Measurements from ENCODE around the gene BACH2. TPM values are rescaled to one million over a fixed set of nuclear protein-coding genes. Genes with fewer than 3 reads are reported as not detected.

Gene BACH2
- polyA plus RNA-seq, 1 of the 3 experiments (the other 2 are of a cell fraction) = 0.46 TPM

DNA sequence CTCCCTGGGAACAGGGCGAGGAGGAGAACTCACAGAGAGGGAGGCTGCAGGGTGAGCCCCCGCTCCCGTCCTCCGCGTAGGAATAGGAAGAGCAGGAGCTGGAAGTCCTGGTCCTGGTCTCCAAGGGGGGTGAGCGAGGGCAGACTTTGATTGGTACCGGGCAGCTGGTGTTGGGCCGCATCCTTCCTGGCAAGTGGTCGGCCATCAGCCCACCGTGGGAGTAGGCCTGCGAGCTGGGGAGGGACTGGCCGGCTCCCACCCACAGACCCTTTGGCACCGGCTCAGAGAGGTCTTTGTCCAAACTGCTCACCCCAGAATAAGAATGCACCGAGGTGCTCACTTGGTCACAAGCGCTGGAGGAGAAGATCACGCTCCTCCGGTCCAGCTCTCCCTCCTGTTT, 346.2 kb downstream of the BACH2 start:
- ChIA-PET CTCF (interaction anchor here (0.5 to 3.9 kb wide), 5 partner anchors 10 to 529 kb away, joined by 3 to 22 read pairs (median 7); no protein-coding TSS in a partner anchor), POLR2A (no interaction called here)
- H3K4me3 ChIP-seq (ENCODE audit: low read depth in 2 of 2, low read length in 1 of 2) = no peak overlapping the region
- TF ChIP-seq, protein P1, sequence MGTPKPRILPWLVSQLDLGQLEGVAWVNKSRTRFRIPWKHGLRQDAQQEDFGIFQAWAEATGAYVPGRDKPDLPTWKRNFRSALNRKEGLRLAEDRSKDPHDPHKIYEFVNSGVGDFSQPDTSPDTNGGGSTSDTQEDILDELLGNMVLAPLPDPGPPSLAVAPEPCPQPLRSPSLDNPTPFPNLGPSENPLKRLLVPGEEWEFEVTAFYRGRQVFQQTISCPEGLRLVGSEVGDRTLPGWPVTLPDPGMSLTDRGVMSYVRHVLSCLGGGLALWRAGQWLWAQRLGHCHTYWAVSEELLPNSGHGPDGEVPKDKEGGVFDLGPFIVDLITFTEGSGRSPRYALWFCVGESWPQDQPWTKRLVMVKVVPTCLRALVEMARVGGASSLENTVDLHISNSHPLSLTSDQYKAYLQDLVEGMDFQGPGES (IDR thresholded peaks at IDR 0.05; ENCODE audit: low read depth, low read length) = no peak
- TF ChIP-seq, protein P2, sequence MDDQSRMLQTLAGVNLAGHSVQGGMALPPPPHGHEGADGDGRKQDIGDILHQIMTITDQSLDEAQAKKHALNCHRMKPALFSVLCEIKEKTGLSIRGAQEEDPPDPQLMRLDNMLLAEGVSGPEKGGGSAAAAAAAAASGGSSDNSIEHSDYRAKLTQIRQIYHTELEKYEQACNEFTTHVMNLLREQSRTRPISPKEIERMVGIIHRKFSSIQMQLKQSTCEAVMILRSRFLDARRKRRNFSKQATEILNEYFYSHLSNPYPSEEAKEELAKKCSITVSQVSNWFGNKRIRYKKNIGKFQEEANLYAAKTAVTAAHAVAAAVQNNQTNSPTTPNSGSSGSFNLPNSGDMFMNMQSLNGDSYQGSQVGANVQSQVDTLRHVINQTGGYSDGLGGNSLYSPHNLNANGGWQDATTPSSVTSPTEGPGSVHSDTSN (IDR thresholded peaks at IDR 0.05) = no peak
- TF ChIP-seq TAF1 (IDR thresholded peaks at IDR 0.05; ENCODE audit: borderline replicate concordance, low read depth, low read length) (no peak), EP300 (IDR thresholded peaks at IDR 0.05; ENCODE audit: borderline replicate concordance in 1 of 2, low read depth in 1 of 2, low read length in 1 of 2) (no peak), NRF1 (IDR thresholded peaks at IDR 0.05; ENCODE audit: low read depth, low read length) (no peak), TCF12 (IDR thresholded peaks at IDR 0.05) (no peak), FOXM1 (IDR thresholded peaks at IDR 0.05; ENCODE audit: low read depth) (no peak), EZH2phosphoT487 (IDR thresholded peaks at IDR 0.05; ENCODE audit: borderline replicate concordance, low read depth) (no peak), MEF2A (IDR thresholded peaks at IDR 0.05; ENCODE audit: borderline replicate concordance, low read depth) (no peak), NFIC (IDR thresholded peaks at IDR 0.05; ENCODE audit: borderline replicate concordance) (no peak), ELF1 (IDR thresholded peaks at IDR 0.05) (no peak), MXI1 (IDR thresholded peaks at IDR 0.05; ENCODE audit: low read depth, low read length) (no peak), TEAD4 (IDR thresholded peaks at IDR 0.05; ENCODE audit: borderline replicate concordance, insufficient read depth) (no peak), FOXJ3 (CRISPR knock-in tag; IDR thresholded peaks at IDR 0.05) (no peak), FOSL2 (IDR thresholded peaks at IDR 0.05; ENCODE audit: borderline replicate concordance, low read depth) (no peak), GATA2 (CRISPR knock-in tag; IDR thresholded peaks at IDR 0.05) (no peak)
- TF ChIP-seq, protein P3, sequence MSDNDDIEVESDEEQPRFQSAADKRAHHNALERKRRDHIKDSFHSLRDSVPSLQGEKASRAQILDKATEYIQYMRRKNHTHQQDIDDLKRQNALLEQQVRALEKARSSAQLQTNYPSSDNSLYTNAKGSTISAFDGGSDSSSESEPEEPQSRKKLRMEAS (IDR thresholded peaks at IDR 0.05; ENCODE audit: low read depth) = no peak
- TF ChIP-seq, protein P4, sequence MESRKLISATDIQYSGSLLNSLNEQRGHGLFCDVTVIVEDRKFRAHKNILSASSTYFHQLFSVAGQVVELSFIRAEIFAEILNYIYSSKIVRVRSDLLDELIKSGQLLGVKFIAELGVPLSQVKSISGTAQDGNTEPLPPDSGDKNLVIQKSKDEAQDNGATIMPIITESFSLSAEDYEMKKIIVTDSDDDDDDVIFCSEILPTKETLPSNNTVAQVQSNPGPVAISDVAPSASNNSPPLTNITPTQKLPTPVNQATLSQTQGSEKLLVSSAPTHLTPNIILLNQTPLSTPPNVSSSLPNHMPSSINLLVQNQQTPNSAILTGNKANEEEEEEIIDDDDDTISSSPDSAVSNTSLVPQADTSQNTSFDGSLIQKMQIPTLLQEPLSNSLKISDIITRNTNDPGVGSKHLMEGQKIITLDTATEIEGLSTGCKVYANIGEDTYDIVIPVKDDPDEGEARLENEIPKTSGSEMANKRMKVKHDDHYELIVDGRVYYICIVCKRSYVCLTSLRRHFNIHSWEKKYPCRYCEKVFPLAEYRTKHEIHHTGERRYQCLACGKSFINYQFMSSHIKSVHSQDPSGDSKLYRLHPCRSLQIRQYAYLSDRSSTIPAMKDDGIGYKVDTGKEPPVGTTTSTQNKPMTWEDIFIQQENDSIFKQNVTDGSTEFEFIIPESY (IDR thresholded peaks at IDR 0.05; ENCODE audit: borderline replicate concordance, low read depth) = no peak
- H3K27me3 ChIP-seq (ENCODE audit: insufficient read depth) = no peaks in the 10 kb centered on the region
- H3K9ac ChIP-seq = no peak overlapping the region
- H4K20me1 ChIP-seq (ENCODE audit: insufficient read depth) = no peaks in the 10 kb centered on the region
- no peaks in the 10 kb centered on the region for H3K36me3 ChIP-seq (replicated peaks in 1 of 2; ENCODE audit: control insufficient read depth in 1 of 2, insufficient read depth in 2 of 2, low read length in 1 of 2)
- H3K79me2 ChIP-seq (ENCODE audit: insufficient read depth) = no peaks in the 10 kb centered on the region
- peaks cover 0 to 28% of the 10 kb centered on the region in 2 experiments; a peak in 2 of 4 replicates for H3K4me1 ChIP-seq (ENCODE audit: control insufficient read depth in 1 of 2, insufficient read depth in 2 of 2, low read depth in 1 of 2, low read length in 1 of 2)
- no peaks in the 10 kb centered on the region for H3K9me2 ChIP-seq
- H3F3A ChIP-seq (replicated peaks; ENCODE audit: insufficient read depth) = no peaks in the 10 kb centered on the region
- no peaks in the 10 kb centered on the region for H3K9me3 ChIP-seq
- no peak for DNase-seq
- no peak overlapping the region for H3K27ac ChIP-seq (ENCODE audit: low read depth in 2 of 2, low read length in 1 of 2)
- H2AFZ ChIP-seq (ENCODE audit: low read depth) = no peak overlapping the region
- no peak overlapping the region for H3K4me2 ChIP-seq
- 95% methylated on average over 6 of the region's 17 CpGs for WGBS (ENCODE audit: low lambda C conversion rate)

All from SK-N-SH (cell line).